SK-N-SH treated with all-trans-retinoic acid at 6 μM for 48 hours (cell line): ENCODE results near the gene MYO5B.

Source experiments
- ATAC-seq: fragments of 200-7000 bp; cut with Tn5 transposase; 3 replicates; pipeline ENCODE4 v1.9.1; 2020; ENCODE audit warnings: mild to moderate bottlenecking, moderate library complexity
- BACH2 ChIP-seq: fragments of 250-450 bp; sonication (Bioruptor Pico); IDR thresholded peaks from 2 replicates; pipeline ENCODE4 v1.9.0; 2021; ENCODE audit warnings: mild to moderate bottlenecking, borderline replicate concordance
- CREB5 ChIP-seq: fragments of 250-450 bp; sonication (Bioruptor Pico); IDR thresholded peaks from 2 replicates; pipeline ENCODE4 v1.5.1; 2020; ENCODE audit warnings: low read depth, mild to moderate bottlenecking, moderate library complexity
- CSDC2 ChIP-seq: fragments of 250-450 bp; sonication (Bioruptor Pico); IDR thresholded peaks from 2 replicates; pipeline ENCODE4 v1.5.0; 2020; ENCODE audit warnings: mild to moderate bottlenecking, moderate library complexity
- CSRNP3 ChIP-seq: fragments of 250-450 bp; sonication (Bioruptor Pico); IDR thresholded peaks from 2 replicates; pipeline ENCODE4 v1.5.1; 2021; ENCODE audit warnings: mild to moderate bottlenecking, moderate library complexity
- ESRRG ChIP-seq: fragments of 250-450 bp; sonication (Bioruptor Pico); IDR thresholded peaks from 2 replicates; pipeline ENCODE4 v1.6.1; 2021; ENCODE audit warnings: mild to moderate bottlenecking
- GLIS3 ChIP-seq: fragments of 250-450 bp; sonication (Bioruptor Pico); IDR thresholded peaks from 2 replicates; pipeline ENCODE4 v1.5.0; 2020; ENCODE audit warnings: mild to moderate bottlenecking, moderate library complexity
- ISL1 ChIP-seq: fragments of 250-450 bp; sonication (Bioruptor Pico); IDR thresholded peaks from 2 replicates; pipeline ENCODE4 v2.1.2; 2022; ENCODE audit warnings: mild to moderate bottlenecking, moderate library complexity
- OSR1 ChIP-seq: fragments of 250-450 bp; sonication (Bioruptor Pico); IDR thresholded peaks from 2 replicates; pipeline ENCODE4 v1.8.0; 2022; ENCODE audit warnings: moderate library complexity, mild to moderate bottlenecking, inconsistent platforms
- PATZ1 ChIP-seq: fragments of 250-450 bp; sonication (Bioruptor Pico); IDR thresholded peaks from 2 replicates; pipeline ENCODE4 v1.8.0; 2020; ENCODE audit warnings: mild to moderate bottlenecking, moderate library complexity, borderline replicate concordance
- SNAI2 ChIP-seq: fragments of 250-450 bp; sonication (Bioruptor Pico); IDR thresholded peaks from 2 replicates; pipeline ENCODE4 v1.5.0; 2020; ENCODE audit warnings: mild to moderate bottlenecking, moderate library complexity
- TOX ChIP-seq: fragments of 250-450 bp; sonication (Bioruptor Pico); IDR thresholded peaks from 2 replicates; pipeline ENCODE4 v1.8.0; 2021; ENCODE audit warnings: mild to moderate bottlenecking, moderate library complexity, borderline replicate concordance
- TSHZ2 ChIP-seq: fragments of 250-450 bp; sonication (Bioruptor Pico); IDR thresholded peaks from 2 replicates; pipeline ENCODE4 v1.5.0; 2020; ENCODE audit warnings: mild to moderate bottlenecking, moderate library complexity
- ZC3H10 ChIP-seq: fragments of 250-450 bp; sonication (Bioruptor Pico); IDR thresholded peaks from 2 replicates; pipeline ENCODE4 v1.5.1; 2021; ENCODE audit warnings: mild to moderate bottlenecking, moderate library complexity
- ZFP30 ChIP-seq: fragments of 450-650 bp; formaldehyde crosslinking; IDR thresholded peaks from 2 replicates; pipeline ENCODE4 v1.5.0; 2022; ENCODE audit warnings: mild to moderate bottlenecking, moderate library complexity
- ZNF565 ChIP-seq: fragments of 450-650 bp; formaldehyde crosslinking; conservative IDR thresholded peaks from 2 replicates; pipeline ENCODE4 v1.5.0; 2020; ENCODE audit warnings: low read depth, mild to moderate bottlenecking, moderate library complexity
- ZNF70 ChIP-seq: fragments of 450-650 bp; formaldehyde crosslinking; IDR thresholded peaks from 2 replicates; pipeline ENCODE4 v1.5.0; 2020; ENCODE audit warnings: mild to moderate bottlenecking, moderate library complexity
- ZNF8 ChIP-seq: fragments of 450-650 bp; formaldehyde crosslinking; IDR thresholded peaks from 2 replicates; pipeline ENCODE4 v1.5.0; 2020; ENCODE audit warnings: mild to moderate bottlenecking, moderate library complexity

MYO5B gene

GRCh38 chr18:50181590-50181989, 13.4 kb downstream of the MYO5B start (continued):
- TF ChIP-seq CSRNP3 (CRISPR knock-in tag) (no peak), CSDC2 (CRISPR knock-in tag) (no peak), ZNF565 (CRISPR knock-in tag) (no peak), ZFP30 (CRISPR knock-in tag) (no peak)

- ATAC-seq = no peak
- TF ChIP-seq BACH2 = no peak
- TF ChIP-seq ESRRG (CRISPR knock-in tag) = no peak
- TF ChIP-seq CREB5 (CRISPR knock-in tag) = no peak
- TF ChIP-seq GLIS3 (CRISPR knock-in tag) = no peak
- TF ChIP-seq ZNF70 = no peak
- TF ChIP-seq SNAI2 (CRISPR knock-in tag) = no peak
- TF ChIP-seq CSRNP3 (CRISPR knock-in tag) = no peak
- TF ChIP-seq TOX (CRISPR knock-in tag) = no peak
- TF ChIP-seq ZC3H10 (CRISPR knock-in tag) = no peak
- no peak for TF ChIP-seq ISL1 (CRISPR knock-in tag)
- TF ChIP-seq TSHZ2 (CRISPR knock-in tag) = no peak
- no peak for TF ChIP-seq PATZ1 (CRISPR knock-in tag)
- TF ChIP-seq ZNF8 (CRISPR knock-in tag) = no peak
- TF ChIP-seq OSR1 (CRISPR knock-in tag) = no peak
Observed at GRCh38 chr18:50179465-50179864, 15.5 kb downstream of the MYO5B start.

GRCh38 chr18:50177294-50177992, 17.5 kb downstream of the MYO5B start:
- TF ChIP-seq PATZ1 (CRISPR knock-in tag) (no peak), BACH2 (no peak), ZNF70 (no peak), TSHZ2 (CRISPR knock-in tag) (no peak), ZNF565 (CRISPR knock-in tag) (no peak), CSDC2 (CRISPR knock-in tag) (no peak)

More at GRCh38 chr18:50177294-50177992, 17.5 kb downstream of the MYO5B start:
- ATAC-seq = no peak
